Measurements from ENCODE around the gene FBXO11.
"Not testable (repeated sequence)": the region's sequence is repeated elsewhere in the genome, so short reads cannot be mapped to it uniquely, and the experiment has no call there.

FBXO11 gene

DNA sequence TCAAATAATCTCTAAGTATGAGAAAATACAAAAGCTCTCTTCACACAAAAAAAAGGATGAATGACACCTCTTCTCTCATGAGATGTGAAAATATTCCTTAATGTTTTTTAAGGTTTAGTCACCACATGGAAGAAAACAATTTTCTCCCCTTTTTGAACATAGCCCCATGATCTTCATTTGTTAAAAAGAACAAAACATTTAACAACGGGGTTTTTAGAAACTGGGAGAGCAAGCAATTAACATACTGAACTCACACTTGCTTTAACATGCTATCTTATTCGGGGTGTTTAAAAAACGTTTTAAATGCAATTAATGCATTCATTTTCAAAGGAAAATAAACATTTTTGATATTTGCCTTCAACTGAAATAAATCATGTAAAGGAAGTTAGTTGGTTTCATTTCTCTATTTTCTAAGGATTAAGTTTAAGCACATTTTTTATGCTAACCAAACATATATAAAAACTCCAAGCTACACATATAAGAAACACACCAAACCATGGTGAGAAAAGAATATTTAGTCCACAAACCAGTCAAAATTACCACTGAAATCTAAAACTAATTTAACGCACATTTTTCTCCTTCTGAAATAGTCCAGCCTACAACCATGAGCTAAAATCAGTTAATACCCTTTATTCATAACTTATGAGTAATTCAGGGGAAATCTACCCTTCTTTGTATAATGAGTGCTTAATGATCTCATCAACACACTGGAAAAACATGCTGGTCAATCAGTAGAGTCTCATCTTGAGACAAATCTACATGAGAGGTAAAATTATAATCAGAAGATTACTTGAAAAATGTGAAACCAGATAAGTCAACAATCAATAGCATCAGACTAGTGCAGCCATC is 8.2 kb downstream of the FBXO11 start:
- no peak for DNase-seq

DNA sequence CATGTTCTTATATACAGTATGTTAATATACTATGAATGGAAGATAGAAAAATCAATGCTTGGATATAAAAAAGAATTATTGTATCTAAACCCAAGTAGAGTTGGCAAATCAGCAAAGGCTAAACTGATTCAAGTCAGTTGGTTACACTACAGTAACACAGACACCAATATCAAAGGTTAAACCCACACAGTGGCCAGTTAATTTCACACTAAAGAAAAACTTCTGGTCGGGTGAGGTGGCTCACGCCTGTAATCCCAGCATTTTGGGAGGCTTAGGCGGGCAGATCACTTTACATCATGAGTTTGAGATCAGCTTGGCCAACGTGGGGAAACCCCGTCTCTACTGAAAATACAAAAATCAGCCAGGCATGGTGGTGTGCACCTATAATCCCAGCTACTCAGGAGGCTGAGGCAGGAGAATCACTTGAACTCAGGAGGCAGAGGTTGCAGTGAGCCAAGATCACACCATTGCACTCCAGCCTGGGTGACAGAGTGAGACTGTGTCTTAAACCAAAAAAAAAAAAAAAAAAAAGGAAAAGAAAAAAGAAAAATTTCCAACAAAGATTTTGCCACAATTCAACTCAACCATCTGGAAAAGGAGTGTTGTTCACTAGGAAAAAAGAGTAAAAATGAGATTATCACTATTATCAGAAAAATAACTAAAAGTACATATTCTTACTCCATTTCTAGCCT is 9.0 kb downstream of the FBXO11 start:
- not testable (repeated sequence) for DNase-seq

DNA sequence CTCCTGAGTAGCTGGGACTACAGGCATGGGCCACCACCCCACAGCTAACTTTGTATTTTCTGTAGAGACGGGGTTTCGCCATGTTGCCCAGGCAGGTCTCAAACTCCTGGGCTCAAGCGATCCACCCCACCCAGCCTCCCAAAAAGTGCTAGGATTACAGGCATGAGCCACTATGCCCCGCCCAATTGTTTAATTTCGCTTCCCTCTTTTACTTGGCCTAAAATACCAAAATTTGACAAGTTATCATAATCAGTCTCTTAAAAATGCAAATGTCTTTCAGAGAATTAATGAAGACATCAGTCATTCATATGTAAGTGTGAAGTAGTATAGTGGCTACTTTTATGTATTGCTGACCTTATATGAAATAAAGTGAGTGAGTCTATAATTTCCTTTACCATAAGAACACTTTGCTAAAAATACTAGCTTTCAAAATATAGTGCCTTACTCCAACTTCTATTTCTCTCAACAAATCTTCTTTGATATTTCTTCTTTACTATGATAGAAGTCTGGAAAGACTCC is 9.8 kb downstream of the FBXO11 start:
- no peak for DNase-seq

DNA sequence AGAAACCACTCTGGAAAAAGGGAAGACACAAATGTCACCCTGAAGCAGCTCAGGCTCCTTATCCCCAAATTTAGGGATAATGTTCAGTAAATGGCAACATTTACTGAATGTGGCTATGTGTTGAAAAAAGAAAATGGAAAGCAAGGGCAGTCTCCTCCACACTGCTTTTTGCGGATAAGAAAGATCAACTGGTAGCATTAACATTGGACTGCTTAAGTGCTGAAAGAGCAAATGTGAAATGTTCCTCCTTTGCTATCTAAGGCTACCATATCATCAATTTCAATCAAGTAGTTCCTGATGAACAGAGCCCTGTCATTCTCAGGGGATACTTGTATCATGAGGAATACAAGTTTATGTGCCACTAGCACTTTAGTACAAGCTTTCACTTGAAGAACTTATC is 12.5 kb downstream of the FBXO11 start:
- DNase-seq, result no peak

DNA sequence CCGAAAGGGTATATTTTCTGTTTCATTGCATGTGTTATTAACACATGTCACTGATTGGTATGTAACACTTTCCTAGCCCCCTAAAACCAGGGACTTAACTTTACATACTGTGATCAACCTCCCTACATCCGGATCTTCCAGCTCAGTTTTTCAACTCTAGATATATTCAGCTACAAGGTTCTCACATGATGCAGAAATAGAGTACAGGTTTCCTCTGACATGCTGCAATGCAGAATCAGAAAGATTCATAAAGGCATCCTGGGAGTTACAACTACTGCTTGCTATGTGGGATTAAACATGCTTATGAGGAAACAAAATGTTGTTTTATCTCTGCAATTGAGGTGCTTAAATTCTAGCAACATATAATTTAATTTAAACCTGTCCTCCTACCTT is 14.0 kb downstream of the FBXO11 start:
- DNase-seq, result no peak

DNA sequence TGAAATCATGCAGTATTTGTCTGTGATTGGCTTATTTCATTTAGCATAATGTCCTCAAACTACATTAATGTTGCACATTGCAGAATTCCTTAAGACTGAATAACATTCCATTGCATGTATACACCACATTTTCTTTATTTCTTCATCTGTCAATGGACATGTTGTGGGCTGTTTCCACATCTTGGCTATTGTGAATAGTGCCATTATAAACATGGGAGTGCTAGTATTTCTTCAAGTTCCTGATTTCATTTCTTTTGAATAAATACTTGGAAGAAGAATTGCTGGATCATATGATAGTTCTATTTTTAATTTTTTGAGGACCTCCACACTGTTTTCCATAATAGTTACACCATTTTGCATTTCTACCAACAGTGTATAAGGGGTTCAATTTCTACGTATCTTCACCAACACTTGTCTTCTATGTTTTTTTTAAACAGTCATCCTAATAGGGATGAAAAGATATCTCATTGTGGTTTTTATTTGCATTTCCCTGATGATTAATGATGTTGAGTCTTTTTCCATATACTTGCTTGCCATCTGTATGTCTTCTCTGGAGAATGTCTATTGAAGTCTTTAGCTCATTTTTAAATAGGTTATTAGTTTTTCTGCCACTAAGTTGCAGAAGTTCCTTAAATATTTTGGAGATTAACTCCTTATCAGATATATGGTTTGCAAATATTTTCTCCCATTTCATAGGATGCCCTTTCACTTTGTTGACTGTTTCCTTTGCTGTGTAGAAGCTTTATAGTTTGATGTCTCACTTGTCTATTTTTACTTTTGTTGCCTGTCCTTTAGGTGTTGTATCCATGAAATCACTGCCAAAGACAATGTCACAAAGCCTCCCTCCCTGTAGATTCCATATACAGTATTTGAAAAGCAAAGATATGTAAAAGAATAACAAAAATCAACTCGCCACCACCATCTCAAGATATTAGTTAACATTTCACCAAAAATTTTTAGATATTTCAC is 14.6 kb downstream of the FBXO11 start:
- DNase-seq, result no peak

DNA sequence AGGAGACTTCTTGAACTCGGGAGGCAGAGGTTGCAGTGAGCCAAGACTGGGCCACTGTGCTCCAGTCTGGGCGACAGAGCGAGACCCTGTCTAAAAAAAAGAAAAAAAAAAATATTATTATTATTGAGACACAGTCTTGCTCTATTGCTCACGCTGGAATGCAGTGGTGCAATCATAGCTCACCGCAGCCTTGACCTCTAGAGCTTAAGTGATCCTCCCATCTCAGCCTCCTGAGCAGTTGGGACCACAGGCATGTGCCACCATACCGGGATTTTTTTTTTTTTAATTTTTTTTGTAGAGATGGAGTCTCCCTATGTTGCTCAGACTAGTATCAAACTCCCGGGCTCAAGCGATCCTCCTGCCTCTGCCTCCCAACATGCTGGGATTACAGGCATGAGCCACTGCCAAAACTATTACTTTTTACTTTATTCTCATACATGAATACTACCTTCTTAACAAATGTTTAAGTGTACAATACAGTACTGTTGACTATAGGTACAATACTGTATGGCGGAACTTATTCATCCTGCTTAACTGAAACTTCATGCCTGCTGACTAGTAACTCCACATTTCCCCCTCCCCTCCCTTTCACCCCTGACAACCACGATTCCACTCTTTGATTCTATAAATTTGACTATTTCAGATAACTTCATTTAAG is 15.5 kb downstream of the FBXO11 start:
- no peak for DNase-seq

DNA sequence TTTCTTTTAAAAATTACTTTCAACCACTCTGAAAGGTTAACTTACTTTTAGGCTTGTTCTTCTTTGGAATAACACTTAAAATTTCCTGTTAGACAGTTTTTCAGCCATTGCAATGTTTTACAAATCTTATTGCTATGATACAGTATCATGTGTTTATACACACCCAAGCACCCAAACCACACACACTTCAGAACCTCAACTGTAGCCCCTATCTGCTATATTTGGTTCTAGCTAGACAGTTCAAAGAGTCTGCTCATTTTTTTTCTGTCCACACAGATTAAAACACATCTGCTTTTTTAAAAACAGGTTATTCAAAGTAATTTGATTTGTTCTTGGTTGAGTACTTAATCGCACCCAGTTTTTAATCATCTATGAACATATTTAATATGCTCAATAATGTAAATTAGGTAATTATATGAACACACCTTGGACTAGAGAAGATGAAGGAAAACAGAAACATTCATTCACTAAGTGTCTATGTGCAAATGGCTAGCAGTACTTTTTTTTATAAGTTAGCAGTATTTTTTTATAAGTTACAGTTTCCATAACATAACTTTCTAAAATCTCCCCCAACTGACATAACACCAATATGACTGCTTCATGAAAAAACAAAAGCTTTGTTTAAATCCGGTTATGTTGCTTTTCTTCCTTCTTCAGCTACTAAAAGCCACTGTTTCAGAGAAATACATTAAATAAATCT is 17.6 kb downstream of the FBXO11 start:
- DNase-seq, result no peak

DNA sequence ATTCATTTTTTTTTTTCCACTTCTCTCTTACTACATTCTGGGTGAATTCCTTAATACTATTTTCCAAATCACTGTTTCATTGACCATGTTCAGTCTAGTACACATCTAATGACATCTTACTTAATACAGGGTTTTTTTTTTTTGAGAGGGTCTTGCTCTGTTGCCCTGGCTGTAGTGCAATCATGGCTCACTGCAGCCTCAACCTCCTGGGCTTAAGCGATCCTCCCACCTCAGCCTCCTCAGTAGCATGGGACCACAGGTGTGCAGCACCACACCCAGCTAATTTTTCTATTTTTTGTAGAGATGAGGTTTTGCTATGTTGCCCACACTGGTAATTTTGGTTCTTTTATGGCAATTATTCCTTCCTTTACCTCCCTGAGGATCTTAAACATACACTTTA is 29.4 kb downstream of the FBXO11 start:
- no peak for DNase-seq

DNA sequence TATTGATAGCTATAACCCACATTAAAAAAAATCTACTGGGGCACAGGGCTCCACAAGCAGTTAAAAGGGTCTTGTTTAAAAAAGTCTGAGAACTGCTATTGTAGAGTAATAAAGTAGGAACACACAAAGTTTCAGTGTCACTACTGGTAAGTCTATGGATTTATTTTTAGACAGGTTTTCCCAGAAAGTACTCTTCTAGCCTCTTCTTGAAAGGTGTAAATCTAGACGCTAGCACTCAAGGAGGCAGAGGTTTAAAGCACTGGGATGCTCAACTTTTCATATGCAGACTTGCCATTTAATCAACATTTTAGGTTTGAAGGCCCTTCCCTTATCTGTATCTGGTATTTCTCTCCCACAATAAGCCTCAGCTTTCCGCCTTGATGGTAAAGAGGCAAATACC is 33.4 kb downstream of the FBXO11 start:
- no peak for DNase-seq

DNA sequence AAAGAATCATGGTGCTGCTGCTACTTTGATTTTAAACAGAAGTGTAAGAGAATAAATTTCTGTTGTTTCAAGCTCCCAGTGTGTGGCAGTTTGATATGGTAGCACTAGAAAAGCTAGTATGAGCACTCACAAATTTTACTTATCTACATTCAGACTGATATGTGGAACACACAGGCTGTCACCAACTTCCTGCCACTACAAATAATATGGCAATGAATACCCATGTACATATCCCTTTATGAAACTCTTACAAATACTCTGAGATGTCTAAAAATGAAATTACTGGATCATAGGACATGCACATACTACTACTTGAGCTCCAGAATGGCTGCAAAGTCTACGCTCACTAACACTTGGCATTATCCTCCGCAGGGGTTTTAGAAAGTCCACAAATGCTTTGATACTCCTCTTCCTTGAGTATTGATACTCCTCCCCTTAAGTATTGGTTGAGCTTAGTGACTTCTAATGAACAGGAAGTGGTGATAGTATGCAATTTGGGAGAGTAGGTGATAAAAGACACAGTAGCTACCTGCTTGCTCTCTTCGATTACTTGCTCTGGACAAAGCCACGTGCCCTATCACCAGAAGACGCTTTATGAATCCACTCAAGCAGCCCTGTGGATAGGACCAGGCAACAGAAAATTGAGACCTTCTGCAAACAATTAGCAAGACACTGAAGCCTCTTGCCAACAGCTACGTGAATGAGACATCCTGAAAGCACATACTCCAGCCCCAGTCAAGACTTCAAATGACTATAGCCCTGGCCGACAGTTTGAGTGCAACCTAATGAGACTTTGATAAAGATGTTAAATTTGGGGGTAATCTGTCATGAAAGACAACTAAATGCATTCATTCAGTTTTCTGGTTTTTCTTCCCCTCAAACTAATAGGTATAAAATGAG is 35.4 kb downstream of the FBXO11 start:
- no peak for DNase-seq

DNA sequence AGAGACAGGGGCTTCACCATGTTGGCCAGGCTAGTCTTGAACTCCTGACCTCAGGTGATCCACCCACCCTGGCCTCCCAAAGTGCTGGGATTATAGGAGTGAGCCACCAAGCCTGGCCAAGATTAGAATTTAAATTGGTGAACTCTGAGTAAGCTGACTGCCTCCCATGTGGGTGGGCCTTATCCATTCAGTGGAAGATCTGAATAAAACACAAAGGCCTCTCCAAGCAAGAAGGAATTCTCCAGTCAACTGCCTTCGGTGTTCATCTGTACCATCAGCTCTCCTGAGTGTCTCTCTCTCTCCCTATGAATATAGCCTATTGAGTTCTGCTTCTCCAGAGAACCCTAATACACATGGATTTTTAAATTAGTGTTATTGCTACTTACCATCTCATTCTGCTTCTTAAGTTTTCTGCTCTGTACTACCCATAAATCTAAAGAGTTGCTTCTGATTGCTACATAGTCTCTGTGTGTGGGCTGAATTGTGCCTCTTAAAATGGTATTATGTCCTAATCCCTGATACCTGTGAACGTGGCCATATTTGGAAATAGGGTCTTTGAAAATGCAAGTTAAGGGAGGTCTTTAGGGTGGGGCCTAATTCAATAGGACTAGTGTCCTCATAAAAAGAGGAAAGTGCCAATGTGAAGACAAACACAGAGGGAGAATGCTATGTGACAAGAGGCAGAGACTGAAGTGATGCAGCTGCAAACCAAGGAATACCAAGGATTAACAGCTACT is 36.3 kb downstream of the FBXO11 start:
- DNase-seq, result no peak

DNA sequence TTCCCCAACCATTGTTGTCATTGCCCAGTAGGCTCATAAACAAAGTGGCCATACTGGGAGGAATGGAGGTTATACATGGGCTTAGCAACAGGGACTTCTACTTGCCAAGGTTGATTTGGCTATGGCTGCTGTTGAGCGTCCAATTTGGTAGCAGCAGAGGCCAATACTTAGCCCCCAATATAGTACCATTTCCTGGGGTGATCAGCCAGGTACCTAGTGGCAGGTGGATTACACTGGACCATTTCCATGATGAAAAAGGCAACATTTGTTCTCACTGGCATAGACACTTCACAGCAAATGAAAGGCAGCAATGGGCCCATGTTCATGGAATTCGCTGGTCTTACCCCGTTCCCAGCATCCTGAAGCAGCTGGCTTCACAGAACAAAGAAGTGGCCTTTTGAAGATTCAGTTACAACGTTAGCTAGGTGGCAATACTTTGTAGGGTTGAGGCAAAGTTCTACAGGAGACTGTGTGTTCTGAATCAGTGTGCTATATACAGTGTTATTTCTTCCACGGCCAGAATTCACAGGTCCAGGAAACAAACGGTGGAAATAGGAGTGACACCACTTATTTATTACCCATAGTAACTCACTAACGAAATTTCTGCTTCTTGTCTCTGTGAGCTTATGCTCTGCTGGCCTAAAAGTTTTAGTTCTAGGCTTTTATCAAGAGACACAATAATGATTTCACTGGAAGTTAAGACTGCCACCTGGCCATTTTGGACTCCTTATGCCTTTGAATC is 37.5 kb downstream of the FBXO11 start:
- DNase-seq, result no peak

DNA sequence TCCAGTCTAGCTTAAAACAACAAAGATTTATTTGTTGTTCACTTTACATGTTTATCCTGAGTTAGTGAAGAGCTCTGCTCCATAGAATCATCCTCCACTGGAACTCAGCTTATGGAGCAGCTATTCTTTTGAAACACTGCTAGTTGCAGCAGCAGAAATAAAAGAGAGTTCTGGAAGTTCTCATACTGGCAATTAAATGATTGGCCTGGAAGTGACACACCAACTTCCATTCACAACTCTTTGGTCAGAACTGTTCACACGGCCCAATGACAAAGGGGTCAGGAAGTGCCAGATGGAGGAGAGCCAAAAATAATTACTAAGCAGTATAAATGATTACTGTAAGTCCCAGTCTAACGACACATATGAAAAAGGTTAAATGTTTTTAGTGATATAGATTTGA is 39.1 kb downstream of the FBXO11 start:
- peak; percentile 34 for DNase-seq

DNA sequence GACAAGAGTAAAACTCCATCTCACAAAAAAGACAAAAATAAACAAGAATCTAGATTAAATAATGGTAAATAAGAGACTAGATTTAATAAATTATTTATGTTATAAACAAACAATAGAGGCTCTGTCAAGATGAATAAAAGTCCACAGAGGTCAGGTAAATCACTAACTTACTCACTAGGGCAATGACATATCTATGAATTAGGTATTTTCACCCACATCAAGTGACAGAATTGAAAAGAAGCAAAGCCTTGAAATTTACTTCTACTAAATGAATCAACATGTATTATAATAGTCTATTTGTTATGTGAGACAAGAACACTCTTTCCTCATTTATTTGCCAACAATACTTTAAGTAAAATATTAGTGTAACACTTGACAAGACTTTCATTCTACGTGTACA is 41.7 kb downstream of the FBXO11 start:
- no peak for DNase-seq

DNA sequence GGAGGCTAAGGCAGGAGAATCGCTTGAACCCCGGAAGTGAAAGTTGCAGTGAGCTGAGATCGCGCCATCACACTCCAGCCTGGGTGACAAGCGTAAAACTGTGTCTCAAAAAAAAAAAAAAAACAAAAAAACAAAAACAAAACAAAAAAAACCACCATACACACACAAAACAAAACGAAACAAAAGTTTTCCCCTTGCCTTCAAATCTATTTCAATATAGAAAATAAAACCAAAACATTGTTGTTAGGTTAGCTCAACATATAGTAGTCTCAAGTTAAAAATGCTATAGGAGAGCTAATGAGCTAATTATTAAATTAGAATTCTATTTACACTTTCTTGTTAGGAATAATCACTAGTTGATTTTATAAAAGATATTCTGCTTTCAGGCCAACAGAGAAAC is 43.3 kb downstream of the FBXO11 start:
- no peak for DNase-seq

DNA sequence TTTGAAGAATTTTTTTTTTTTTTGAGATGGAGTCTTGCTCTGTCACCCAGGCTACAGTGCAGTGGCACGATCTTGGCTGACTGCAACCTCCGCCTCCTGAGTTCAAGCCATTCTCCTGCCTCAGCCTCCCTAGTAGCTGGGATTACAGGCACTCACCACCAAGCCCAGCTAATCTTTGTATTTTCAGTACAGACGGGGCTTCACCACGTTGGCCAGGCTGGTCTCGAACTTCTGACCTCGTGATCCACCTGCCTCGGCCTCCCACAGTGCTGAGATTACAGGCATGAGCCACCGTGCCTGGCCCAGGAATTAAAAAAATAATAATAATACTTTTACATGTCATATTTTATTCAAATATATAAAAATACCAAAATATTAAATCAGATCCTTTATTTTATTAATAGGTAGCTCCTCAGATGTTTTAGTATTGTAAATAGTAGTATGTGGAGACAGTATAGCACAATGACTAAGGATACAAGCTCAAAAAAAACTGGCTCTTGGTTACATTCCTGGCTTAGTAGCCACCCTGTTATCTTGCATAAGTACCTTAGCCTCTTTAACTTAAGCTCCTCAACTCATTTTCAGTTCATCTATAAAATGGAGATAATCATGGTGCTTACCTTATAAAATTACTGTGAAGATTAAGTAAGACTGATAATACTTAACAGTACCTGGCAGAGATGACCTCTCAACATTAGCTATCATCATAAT is 53.1 kb downstream of the FBXO11 start:
- DNase-seq, result not testable (repeated sequence)

DNA sequence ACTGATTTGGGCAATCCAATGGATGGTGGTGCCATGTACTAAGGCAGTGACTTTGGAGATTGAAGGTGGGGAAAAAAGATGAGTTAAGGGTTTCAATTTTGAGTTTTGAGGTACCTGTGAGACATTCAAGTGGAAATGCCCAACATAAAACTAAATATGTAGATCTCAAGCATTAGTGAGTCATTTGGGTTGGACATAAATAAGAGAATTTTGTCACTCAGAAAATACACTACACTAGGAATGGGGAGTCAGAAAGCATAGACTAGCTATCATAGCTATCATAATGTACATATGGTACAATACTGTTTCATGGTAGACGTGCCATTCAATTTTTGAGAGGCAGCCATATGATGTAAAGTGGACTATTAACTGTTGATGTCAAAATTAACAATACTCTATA is 56.1 kb downstream of the FBXO11 start:
- DNase-seq, result no peak

DNA sequence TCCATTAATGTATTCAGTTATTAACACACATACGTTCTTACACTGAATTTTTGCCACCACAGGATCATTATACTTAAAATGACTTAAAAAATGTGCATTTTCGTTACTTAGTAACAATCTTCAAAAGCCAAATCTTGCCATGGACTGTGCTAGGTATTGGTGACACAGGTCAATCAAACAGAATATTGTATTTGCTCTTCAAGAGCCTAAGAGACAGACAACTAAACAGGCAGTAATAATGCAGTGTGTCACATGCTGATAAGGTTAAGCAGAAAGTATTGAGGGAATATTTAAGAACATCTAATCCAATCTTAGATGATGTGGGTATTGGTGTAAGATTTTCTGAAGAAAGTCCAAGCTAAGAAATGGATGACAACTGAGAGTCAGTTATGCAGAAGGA is 56.9 kb downstream of the FBXO11 start:
- no peak for DNase-seq
